Right hindlimb (tissue), 1 donor: Measurements from ENCODE around the gene GIT2.
"Not testable (repeated sequence)": the region's sequence is repeated elsewhere in the genome, so short reads cannot be mapped to it uniquely, and the experiment has no call there.

Source experiments
- DNase-seq: peaks from one replicate; pipeline ENCODE4 v3.0.0-alpha.2; 2018

The GIT2 gene

DNA sequence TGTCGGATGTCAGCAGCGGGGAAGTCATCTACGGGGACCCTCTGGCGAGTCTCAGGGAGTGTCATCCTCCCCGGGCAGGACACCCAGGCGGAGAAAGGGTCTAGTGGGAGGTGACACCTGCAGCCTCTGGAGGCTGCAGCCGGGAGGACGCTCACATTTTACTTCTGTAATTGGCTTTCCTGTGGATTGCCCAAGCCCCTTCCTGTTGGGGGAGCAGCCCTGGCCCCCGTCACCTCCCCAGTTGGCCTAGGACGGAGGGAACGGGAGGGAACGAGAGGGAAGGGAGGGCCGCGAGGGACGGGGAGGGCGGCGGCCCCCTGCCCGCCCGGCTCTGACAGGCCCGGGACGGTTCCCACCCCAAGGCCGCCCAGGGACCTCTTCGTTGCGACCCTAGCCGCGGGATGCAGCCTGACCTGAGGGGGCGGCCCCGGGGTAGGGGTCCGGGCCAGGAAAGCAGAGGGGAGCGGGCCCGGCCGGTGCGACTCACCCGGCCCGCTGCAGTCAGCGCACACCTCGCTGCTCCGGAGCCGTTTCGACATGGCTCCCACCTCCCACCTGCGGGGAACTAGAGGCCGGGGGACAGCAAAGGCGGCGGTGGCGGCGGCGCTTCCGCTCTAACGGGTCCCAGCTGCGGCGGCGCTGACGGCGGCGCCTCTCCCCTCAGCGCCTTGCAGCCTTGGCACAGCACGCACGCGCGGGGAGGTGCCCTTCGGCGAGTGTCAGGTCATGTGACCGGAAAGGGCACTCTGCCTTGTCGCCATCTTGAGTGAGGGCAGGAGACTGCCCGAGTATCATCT, at the start of gene GIT2:
Gene GIT2 (minus strand): TSS at position 683 of the 797 bp plus-strand sequence. CDS start 144 bp downstream, at position 539.
- DNase-seq = peak; percentile 94

- DNase-seq = no peak
Observed at GRCh38 chr12:110042264-110042663, 46.1 kb upstream of the GIT2 start.

- DNase-seq = no peak
Observed at GRCh38 chr12:110039085-110039807, 43.1 kb upstream of the GIT2 start.

DNA sequence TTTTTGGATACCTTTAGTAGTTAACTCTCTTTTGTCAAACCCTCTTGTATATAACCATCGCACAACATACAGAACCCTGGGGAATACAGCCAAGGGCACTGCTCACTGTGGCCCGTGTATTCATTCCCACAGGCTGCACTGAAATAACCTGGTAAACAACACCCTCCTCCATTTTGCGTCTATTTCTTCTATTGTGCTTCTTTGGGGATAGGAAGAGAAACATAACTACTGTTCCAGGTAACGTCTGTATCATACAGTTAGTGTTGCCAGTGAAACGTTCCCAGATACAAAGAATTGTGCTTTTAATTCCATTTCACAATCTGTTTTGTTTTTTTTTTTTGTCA, 42.5 kb upstream of the GIT2 start:
- no peak for DNase-seq

DNA sequence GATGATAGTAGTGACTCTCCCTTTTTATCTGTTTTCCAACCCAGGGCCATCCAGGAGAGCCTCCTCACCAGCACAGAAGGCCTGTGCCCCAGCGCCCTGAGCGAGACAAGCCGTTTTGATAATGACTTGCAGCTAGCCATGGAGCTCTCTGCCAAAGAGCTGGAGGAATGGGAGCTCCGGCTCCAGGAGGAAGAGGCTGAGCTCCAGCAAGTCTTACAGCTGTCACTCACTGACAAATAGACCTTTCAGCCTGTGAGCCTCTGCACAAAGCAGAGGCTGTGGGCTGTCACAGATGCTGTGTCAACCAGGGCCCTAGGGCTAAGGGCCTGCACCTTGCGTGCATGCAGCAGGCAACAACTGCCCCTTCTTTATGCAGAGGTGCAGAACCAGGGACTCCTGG, 41.1 kb upstream of the GIT2 start:
- DNase-seq = no peak

DNA sequence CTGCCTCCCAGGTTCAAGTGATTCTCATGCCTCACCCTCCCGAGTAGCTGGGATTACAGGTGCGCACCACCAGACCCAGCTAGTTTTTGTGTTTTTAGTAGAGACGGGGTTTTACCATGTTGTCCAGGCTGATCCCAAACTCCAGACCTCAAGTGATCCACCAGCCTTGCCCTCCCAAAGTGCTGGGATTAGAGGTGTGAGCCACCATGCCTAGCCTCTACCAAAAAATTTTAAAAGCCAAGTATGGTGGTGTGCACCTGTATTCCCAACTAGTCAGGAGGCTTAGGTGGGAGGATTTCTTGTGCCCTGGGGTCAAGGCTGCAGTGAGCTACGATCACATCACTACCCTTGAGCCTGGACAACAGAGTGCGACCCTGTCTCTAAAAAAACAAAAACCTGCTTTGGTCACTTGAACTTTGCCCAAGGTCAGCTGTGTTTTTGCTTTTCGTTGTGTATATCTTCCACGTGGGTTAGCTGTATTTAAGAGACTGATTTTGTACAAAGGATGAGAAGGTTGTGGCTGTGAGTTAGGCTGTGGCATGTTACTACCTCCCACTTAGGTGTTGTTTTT, 39.5 kb upstream of the GIT2 start:
- DNase-seq = no peak

- no peak for DNase-seq
Observed at GRCh38 chr12:110033888-110034287, 37.7 kb upstream of the GIT2 start.

DNA sequence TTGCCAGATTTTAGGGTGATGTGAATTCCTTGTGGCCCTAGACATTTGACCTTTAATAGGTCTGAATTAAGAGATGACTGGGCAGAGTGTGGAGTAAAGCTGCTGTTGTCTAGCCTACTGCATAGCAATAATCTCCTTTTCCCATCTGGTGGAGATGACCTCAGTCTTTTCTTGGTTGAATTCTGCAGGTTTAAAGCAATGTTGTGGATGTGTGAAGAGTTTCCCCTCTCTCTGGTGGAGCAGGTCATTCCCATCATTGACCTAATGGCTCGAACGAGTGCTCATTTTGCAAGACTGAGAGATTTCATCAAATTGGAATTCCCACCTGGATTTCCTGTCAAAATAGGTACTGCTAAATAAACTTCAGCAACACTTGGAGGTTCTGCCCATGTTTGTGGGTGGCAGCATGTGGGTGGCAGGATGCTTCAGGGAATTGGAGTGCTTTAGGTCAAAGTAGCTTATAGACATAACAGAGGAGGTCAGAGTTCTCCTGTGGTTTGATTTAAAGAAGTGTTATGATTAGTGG, 33.2 kb upstream of the GIT2 start:
- no peak for DNase-seq

DNA sequence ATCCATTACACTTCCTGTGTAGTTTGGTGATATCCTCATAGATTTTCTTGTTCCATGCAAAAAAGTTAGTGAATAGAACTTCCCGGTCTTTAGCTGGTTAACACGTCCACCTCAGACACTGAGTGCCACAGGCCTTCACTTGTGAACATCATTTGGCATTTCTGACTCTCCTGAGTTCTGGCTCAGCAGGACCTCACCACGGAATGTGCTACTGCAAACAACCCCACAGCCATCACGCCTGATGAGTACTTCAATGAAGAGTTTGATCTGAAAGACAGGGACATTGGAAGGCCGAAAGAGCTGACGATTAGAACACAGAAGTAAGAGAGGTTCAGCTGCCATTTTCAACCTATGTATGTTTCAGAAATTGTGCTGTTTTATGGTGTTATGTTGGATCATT, 32.2 kb upstream of the GIT2 start:
- no peak for DNase-seq

DNA sequence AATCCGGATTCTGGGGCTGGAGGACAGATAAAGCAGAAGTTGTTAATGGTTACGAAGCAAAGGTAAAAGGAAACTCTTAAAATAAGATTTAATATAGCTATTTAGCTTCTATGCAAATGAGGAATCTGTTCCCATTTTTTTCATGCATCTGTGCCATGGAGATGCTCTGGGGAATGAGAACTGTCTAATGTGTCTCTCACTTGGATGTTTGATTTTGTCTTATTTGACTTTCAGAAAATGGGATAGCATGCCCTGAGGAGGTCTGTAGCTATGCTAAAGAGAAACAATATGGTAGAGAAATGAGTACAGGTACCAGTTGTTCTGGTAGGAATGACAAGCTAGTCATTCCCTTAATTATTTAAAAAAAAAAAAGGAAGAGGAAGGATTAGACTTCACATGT, 27.9 kb upstream of the GIT2 start:
- DNase-seq = no peak

DNA sequence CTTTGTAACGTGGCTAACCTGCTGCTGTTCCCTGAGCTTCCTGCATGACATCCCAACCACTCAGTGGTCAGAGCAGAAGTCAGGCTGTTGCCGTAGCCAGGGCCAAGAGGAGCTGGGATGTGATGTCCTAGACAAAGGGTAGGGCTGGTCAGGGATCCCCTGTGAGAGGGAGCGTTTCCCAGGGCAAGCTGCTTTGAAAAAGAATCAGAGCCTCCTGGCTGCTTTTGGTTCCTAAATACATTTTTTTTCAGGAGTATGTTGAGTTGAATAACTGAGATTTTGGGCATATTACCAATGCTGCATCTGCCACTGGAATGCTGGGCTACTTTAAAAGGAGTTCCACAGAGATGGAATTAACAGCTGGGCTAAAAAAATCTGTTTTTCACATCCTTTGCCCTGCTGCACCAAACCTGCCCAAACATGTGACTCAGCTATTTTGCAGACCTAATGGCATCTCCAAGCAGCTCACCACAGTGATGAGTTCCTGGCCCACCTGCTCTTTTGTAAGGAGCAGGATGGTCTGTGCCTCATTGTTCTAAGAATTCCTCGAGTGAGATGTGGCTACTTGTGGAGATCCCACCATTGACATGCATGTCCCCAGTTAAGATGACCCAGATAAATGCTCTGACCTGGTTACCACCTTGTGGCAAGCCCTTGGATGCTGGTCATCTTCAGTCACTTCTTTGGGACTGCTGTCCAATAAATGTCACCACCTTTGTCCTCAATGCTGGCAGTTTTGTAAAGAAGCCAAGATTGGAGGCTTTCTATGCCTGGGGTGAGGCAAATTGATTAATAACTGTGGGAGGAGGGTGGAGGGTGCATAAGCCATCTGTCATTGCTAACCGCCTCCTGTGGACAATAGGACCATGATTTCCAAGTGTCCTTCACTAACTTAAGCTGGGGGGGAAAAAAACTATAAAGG, 27.2 kb upstream of the GIT2 start:
- DNase-seq = peak; percentile 66

DNA sequence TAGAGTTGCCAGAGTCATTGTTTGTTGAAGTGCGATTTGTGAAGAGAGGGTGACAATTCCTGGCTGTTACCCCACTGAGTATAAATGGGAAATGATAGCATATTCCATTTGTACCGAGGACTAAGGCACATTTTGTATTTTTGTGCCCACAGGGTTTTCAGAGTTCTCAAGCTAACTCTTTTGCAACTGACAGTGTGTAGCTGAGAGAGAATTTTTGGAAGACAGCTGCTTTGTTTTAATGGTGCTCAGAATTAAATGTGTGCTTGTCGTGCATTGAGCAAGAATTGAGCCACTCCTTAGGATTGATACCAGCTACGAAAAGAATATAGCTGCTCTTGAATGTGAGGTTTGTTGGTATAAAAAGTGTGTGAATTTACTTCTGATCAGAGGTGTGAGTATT, 24.8 kb upstream of the GIT2 start:
- no peak for DNase-seq

- no peak for DNase-seq
Observed at GRCh38 chr12:110015132-110015531, 19.0 kb upstream of the GIT2 start.

GRCh38 chr12:110012659-110013058, 16.5 kb upstream of the GIT2 start:
- no peak for DNase-seq

DNA sequence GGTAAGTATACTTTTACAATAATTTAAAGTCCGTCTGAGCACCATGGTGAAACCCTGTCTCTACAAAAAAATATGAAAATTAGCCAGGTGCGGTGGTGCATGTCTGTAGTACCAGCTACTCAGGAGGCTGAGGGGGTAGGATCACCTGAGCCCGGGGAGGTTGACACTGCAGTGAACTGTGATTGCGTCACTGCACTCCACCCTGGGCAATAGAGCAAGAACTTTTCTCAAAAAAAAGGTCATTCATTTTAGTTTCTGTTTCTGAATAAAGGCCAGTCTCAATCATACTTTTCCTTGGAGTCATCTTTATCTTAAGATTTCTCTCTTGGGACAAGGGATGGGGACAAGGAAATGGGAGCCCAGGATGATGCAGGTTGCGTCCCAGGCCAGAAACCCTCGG, 16.0 kb upstream of the GIT2 start:
- DNase-seq = no peak

DNA sequence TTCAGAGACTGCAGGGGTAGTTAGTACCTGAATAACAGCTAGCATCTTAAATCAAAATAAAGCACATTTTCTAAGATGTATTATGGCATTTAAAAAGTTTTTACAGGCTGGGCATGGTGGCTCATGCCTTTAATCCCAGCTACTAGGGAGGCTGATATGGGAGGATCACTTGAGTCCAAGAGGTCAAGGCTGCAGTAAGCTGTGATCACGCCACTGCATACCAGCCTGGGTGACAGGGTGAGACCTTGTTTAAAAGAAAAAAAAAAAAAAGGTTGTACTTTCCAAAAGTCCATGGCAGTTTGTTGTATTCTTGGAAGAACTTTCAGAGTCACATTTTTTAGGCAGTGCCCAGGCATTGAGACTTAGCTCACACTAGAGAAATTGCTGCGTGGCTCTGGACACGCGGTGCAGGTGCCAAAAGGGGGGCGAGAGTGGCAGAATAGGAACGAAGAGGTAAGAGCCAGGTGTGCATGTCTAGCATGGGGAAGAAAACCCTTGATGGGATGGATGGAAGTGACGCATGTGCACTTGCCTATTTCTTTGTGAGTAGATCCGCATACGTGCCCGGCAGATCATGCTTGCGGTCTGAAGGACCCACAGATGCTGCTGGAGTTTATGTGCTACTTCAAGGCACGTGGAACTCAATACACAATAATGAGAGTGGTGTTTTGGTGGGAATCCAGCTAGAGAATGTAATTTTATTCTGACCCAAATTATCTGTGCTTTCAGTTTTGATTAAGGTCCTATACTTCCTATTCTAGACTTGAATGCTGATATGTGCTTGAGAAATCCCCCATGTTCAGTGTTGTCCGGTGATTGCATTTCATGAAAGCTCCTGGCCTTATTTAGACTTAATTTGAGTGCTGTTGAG, 14.9 kb upstream of the GIT2 start:
- no peak for DNase-seq

DNA sequence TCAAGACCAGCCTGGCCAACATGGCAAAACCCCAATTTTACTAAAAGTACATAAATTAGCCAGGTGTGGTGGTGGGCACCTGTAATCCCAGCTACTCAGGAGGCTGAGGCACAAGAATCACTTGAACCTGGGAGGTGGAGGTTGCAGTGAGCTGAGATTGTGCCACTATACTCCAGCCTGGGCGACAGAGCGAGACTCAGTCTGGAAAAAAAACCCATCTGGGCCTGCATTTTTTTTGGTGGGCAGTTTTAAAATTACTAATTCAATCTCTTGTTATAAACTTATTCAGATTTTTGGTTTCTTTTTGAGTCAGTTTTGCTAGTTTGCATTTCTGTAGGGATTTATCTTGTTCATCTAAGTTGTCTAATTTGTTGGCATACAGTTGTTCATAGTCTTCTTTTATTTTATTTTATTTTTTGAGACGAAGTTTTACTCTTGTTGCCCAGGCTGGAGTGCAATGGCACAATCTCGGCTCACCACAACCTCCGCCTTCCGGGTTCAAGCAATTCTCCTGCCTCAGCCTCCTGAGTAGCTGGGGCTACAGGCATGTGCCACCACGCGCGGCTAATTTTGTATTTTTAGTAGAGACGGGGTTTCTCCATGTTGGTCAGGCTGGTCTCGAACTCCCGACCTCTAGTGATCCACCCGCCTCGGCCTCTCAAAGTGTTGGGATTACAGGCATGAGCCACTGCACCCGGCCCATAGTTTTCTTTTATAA, 12.7 kb upstream of the GIT2 start:
- not testable (repeated sequence) for DNase-seq

GRCh38 chr12:110007881-110008280, 11.7 kb upstream of the GIT2 start:
- DNase-seq = no peak

DNA sequence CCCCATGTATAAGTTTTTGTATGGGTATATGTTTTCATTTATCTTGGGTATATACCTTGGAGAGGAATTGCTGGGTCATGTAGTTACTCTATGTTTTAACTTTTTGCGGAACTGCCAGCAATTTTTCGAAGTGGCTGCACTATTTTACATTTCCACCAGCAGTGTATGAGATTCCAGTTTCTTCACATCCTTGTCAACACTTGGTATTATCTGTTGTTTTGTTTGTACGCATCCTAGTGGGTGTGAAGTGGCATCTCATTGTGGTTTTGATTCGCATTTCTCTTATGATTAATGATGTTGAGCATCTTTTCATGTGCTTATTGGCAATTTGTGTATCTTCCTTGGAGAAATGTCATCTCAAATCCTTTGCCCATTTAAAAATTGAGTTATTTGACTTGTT, 9.9 kb upstream of the GIT2 start:
- DNase-seq = no peak

DNA sequence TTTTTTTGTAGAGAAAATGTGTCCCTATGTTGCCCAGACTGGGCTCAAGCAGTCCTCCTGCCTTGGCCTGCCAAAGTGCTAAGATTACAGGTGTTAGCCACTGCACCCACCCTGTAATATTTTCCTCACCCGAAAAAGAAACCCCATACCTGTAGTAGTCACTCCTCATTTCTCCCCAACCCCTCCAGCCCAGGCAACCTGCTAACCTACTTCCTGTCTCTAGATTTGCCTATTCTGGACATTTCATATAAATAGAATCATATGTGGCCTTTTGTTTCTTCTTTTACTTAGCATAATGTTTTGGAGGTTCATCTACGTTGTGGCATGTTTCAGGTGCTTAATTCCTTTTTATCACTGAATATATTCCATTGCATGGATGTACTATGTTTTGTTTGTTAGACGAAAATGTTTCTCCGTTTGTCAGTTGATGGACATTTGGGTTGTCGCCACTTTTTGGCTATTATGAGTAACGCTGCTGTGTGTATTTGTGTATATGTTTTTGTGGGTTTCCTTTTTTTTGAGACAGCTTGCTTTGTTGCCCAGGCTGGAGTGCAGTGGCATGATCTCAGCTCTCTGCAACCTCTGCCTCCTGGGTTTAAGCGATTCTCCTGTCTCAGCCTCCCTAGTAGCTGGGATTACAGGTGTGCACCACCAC, 9.3 kb upstream of the GIT2 start:
- DNase-seq = no peak

DNA sequence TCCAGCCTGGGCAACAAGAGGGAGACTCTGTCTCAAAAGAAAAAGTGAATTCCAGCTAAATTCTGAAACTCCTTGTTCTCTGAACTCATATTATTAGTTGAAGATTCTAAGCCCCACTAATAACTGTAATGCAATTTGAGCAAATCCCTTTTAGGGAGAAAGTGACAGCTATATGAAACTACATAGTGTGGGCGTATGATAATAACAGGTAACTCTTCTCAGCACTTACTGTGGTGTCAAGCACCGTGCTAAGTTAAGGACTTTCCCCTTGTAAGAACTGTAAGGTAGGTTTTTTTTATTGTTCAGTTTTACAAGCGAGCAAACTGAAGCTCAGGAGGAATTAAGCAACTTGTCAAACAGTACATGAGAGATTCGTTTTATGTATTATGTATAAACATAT, 8.4 kb upstream of the GIT2 start:
- no peak for DNase-seq
